Ishikawa (cell line): ENCODE results near the gene ITIH3.

Experiments
- CEBPB ChIP-seq: IDR thresholded peaks from 2 replicates; pipeline ENCODE4 v1.6.1; 2012
- CREB1 ChIP-seq: IDR thresholded peaks from 2 replicates; pipeline ENCODE4 v1.6.1; 2012; ENCODE audit warnings: low read depth
- EGR1 ChIP-seq: IDR thresholded peaks from 2 replicates; pipeline ENCODE4 v1.6.1; 2012
- EP300 ChIP-seq: IDR thresholded peaks from 2 replicates; pipeline ENCODE4 v1.6.1; 2012; ENCODE audit warnings: borderline replicate concordance
- MAX ChIP-seq: IDR thresholded peaks from 2 replicates; pipeline ENCODE4 v1.6.1; 2012
- REST ChIP-seq: IDR thresholded peaks from 2 replicates; pipeline ENCODE4 v1.6.1; 2012; ENCODE audit warnings: low read depth, mild to moderate bottlenecking
- TAF1 ChIP-seq: IDR thresholded peaks from 2 replicates; pipeline ENCODE4 v1.6.1; 2012; ENCODE audit warnings: low read depth, mild to moderate bottlenecking
- TCF12 ChIP-seq: IDR thresholded peaks from 2 replicates; pipeline ENCODE4 v1.6.1; 2012; ENCODE audit warnings: low read depth
- TEAD4 ChIP-seq: IDR thresholded peaks from 2 replicates; pipeline ENCODE4 v1.6.1; 2012
- USF1 ChIP-seq: IDR thresholded peaks from 2 replicates; pipeline ENCODE4 v1.6.1; 2012
- YY1 ChIP-seq: IDR thresholded peaks from 2 replicates; pipeline ENCODE4 v1.6.1; 2012; ENCODE audit warnings: low read depth

GRCh38 chr3:52801839-52802238 is 7.2 kb downstream of the ITIH3 start:
- no peak for TF ChIP-seq CREB1
- TF ChIP-seq EP300, result no peak
- TF ChIP-seq TAF1, result no peak
- no peak for TF ChIP-seq CEBPB
- TF ChIP-seq MAX, result no peak
- TF ChIP-seq EGR1, result no peak
- no peak for TF ChIP-seq TEAD4
- no peak for TF ChIP-seq TCF12
- no peak for TF ChIP-seq USF1
- TF ChIP-seq REST, result no peak
- TF ChIP-seq YY1, result no peak
